Heart right ventricle (tissue), 16 donors: ENCODE measurements around the gene BDKRB1. TPM values are rescaled to one million over a fixed set of nuclear protein-coding genes. Genes with fewer than 3 reads are reported as not detected.
A peak's percentile ranks its signal among the peaks of the same experiment; 100 is the strongest.
"Not testable (repeated sequence)": the region's sequence is repeated elsewhere in the genome, so short reads cannot be mapped to it uniquely, and the experiment has no call there.

Experiments
- ATAC-seq, 8 donors: fragments of 200-7000 bp; cut with Tn5 transposase; one replicate each; pipeline ENCODE4 v1.9.1; 2020; ENCODE audit warnings: mild to moderate bottlenecking in 8 of 8, moderate library complexity in 8 of 8, moderate number of reproducible peaks in 1 of 8
- DNase-seq, 2 donors: peaks; one replicate each; pipeline ENCODE4 v3.0.0-alpha.2; 2020
- H3K27ac ChIP-seq, 10 donors: fragments of 200-600 bp; sonication (generic) in 2 of 10; one replicate each; pipeline versions ENCODE4 v1.5.0 to v1.8.0; 2020 to 2022; ENCODE audit warnings: mild to moderate bottlenecking in 3 of 10
- H3K27me3 ChIP-seq, 7 donors: fragments of 200-600 bp; one replicate each; pipeline ENCODE4 v1.8.0; 2021 to 2022; ENCODE audit warnings: mild to moderate bottlenecking in 2 of 7
- H3K36me3 ChIP-seq, 9 donors: fragments of 200-600 bp; sonication (generic) in 1 of 9; one replicate each; pipeline versions ENCODE4 v1.5.0 to v1.8.0; 2020 to 2022; ENCODE audit warnings: mild to moderate bottlenecking in 2 of 9
- H3K4me1 ChIP-seq, 9 donors: fragments of 200-600 bp; sonication (generic) in 1 of 9; one replicate each; pipeline versions ENCODE4 v1.5.0 to v1.8.0; 2020 to 2022; ENCODE audit warnings: mild to moderate bottlenecking in 4 of 9
- H3K4me3 ChIP-seq, 10 donors: fragments of 200-600 bp; sonication (generic) in 2 of 10; one replicate each; pipeline versions ENCODE4 v1.5.0 to v1.8.0; 2020 to 2022; ENCODE audit warnings: mild to moderate bottlenecking in 7 of 10, moderate library complexity in 2 of 10
- H3K9me3 ChIP-seq, 11 donors: fragments of 200-600 bp in 10 of 11; sonication (generic) in 2 of 11; one replicate each; pipeline versions ENCODE4 v1.5.0 to v1.8.0; 2013 to 2022; ENCODE audit warnings: mild to moderate bottlenecking in 2 of 11, control low read depth in 1 of 11, moderate library complexity in 1 of 11
- WGBS, 2 donors: extraction: QIAGEN DNeasy Blood & Tissue Kit; methylation state at CpG; one replicate each; pipeline ENCODE4 v1.1.7; 2013; ENCODE audit warnings: inconsistent platforms in 1 of 2; 5-methylcytosine and 5-hydroxymethylcytosine counted together
- intact Hi-C, 10 donors: fragments of 100-400 bp; cut with DNase I; formaldehyde crosslinking; loops; one replicate each; pipeline versions ENCODE4 v1.11.1 to v1.14.2; 2022
- polyA plus RNA-seq, 2 donors: library from polyadenylated mRNA; stranded (reverse); fragments of 200-250 nt; gene quantifications; one replicate each; pipeline ENCODE4 v1.2.3, GENCODE V29; 2013
- total RNA-seq, 10 donors: library from RNA; stranded (reverse); fragmentation: NEBNext Ultra II Directional in 3 of 10; extraction: Animal tissue kit (Norgen Biotek cat#: 25700) in 3 of 10; gene quantifications; one replicate each; pipeline versions ENCODE4 v1.2.1 to v1.2.4, GENCODE V29; 2021 to 2023
- TF ChIP-seq, protein P1 (sequence below), 9 donors: fragments of 200-600 bp; sonication (generic) in 2 of 9; IDR thresholded peaks; one replicate each; pipeline versions ENCODE4 v1.5.0 to v1.8.0; 2021 to 2022; ENCODE audit warnings: antibody characterized with exemption in 9 of 9, mild to moderate bottlenecking in 5 of 9, moderate library complexity in 1 of 9
- donor health status: Arrhythmogenic right ventricular cardiomyopathy.
- donor health status: ischemic (EF 13 %, LVEDD 7.1; RV severe dilation, severe dysfunction).
- donor health status: healthy with polysubstance abuse.
- donor health status: DM: no; HTN: yes; CAD: no.
- donor health status: DM: no; HTN: no; CAD: no.
- donor health status: ischemic (EF 25% LVEDD 6.9; RV normal size, moderate dysfunction).
- donor health status: ischemic (EF 25% LVEDD 5.7; RV mildly dilated, moderate dysfunction).
- donor health status: healthy.
- donor health status: DM: yes; HTN: yes; CAD: no.
- donor health status: Ischemic cardiomyopathy.
- donor health status: ischemic (EF 35%, LVEDD 5.7; RV mildly dilated, moderate dysfunction).
- donor health status: nonischemic (EF 11% LVEDD 7.7; RV severe dilation, severe dysfunction).
- donor health status: DM: yes; HTN: yes; CAD: no.
- donor health status: PGD.
- donor health status: ischemic (EF 29% LVEDD 5.4; RV normal size, mild dysfunction).
- donor health status: nonischemic (EF 23%, LVEDD 6.1; RV moderate dilation, normal function).

BDKRB1 gene
- total and polyA plus RNA-seq, 12 donors: 0.09 to 0.66 (median 0.39) TPM; not detected in 9

DNA sequence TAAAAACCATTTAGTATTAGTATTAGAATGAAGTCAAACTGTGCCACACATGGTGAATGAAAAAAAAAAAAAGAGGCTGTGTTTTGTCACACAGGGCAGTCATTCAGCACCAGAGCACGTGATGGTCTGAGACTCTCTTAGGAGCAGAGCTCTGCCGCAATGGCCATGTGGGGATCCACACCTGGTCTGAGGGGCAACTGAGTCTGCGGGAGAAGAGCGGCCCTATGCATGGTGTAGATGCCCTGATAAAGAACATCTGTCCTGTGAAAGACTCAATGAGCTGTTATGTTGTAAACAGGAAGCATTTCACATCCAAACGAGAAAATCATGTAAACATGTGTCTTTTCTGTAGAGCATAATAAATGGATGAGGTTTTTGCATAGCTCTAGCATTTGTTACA is 12.2 kb upstream of the BDKRB1 start:
- TF ChIP-seq, protein P1, sequence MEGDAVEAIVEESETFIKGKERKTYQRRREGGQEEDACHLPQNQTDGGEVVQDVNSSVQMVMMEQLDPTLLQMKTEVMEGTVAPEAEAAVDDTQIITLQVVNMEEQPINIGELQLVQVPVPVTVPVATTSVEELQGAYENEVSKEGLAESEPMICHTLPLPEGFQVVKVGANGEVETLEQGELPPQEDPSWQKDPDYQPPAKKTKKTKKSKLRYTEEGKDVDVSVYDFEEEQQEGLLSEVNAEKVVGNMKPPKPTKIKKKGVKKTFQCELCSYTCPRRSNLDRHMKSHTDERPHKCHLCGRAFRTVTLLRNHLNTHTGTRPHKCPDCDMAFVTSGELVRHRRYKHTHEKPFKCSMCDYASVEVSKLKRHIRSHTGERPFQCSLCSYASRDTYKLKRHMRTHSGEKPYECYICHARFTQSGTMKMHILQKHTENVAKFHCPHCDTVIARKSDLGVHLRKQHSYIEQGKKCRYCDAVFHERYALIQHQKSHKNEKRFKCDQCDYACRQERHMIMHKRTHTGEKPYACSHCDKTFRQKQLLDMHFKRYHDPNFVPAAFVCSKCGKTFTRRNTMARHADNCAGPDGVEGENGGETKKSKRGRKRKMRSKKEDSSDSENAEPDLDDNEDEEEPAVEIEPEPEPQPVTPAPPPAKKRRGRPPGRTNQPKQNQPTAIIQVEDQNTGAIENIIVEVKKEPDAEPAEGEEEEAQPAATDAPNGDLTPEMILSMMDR (IDR thresholded peaks at IDR 0.05): no peak
- Histone ChIP-seq H3K36me3 (no peaks in the 10 kb centered on the region), H3K4me1 (peaks cover 0 to under 1% (median 0%) of the 10 kb centered on the region in 9 donors), H3K4me3 (no peak overlapping the region), H3K27ac (no peak overlapping the region), H3K27me3 (peaks cover 0 to 18% (median 8%) of the 10 kb centered on the region in 7 donors), H3K9me3 (no peaks in the 10 kb centered on the region)
- ATAC-seq: no peak
- DNase-seq: no peak
- intact Hi-C loops: no loop called here
- 52 to 56% methylated on average over 5 of the region's 5 CpGs for WGBS, 2 donors

- ATAC-seq, H3K27ac ChIP-seq, H3K36me3 ChIP-seq, intact Hi-C loops, H3K9me3 ChIP-seq, DNase-seq, H3K4me1 ChIP-seq, H3K27me3 ChIP-seq, H3K4me3 ChIP-seq: not testable (repeated sequence)
- 94% methylated on average over 3 of the region's 3 CpGs for WGBS, 2 donors
Measured at GRCh38 chr14:96245074-96245473, 10.9 kb upstream of the BDKRB1 start.

GRCh38 chr14:96245710-96246538 is 10.1 kb upstream of the BDKRB1 start:
- Histone ChIP-seq H3K27ac (no peak overlapping the region), H3K27me3 (peaks cover 0 to 7% (median 0%) of the 10 kb centered on the region in 7 donors), H3K4me3 (no peak overlapping the region), H3K36me3 (no peaks in the 10 kb centered on the region), H3K9me3 (no peaks in the 10 kb centered on the region), H3K4me1 (peaks cover 0 to 9% (median 0%) of the 10 kb centered on the region in 9 donors)
- ATAC-seq (no peak), DNase-seq (no peak)
- TF ChIP-seq, protein P1 (IDR thresholded peaks at IDR 0.05): no peak
- intact Hi-C loops: no loop called here
- 87 to 88% methylated on average over 3 of the region's 3 CpGs for WGBS, 2 donors

DNA sequence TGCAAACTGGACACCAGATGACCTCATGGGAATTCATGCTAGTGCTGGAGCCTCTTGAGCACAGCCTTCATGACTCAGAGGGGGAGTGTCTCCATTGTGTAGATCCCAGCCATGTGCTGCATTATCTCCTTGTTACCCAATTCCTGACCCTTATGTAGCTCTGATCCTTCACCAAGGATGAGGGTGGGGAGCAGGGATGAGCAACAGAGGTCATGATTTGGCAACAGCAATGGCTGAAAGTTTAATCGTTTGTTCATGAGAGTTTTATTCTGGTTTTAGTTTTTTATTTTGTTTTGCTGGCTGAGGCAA is 9.5 kb upstream of the BDKRB1 start:
- H3K9me3 ChIP-seq: no peaks in the 10 kb centered on the region
- no peak overlapping the region for H3K4me3 ChIP-seq
- TF ChIP-seq, protein P1 (IDR thresholded peaks at IDR 0.05): no peak
- H3K4me1 ChIP-seq: peaks cover 0 to 9% (median 0%) of the 10 kb centered on the region in 9 donors
- intact Hi-C loops: no loop called here
- WGBS, 2 donors: 75 to 78% methylated on average over 1 of the region's 1 CpG
- H3K36me3 ChIP-seq: no peaks in the 10 kb centered on the region
- no peak for DNase-seq
- H3K27ac ChIP-seq: no peak overlapping the region
- peaks cover 0 to 7% (median 0%) of the 10 kb centered on the region in 7 donors for H3K27me3 ChIP-seq
- peak in 1 of 8 donors; percentile 84 for ATAC-seq

DNA sequence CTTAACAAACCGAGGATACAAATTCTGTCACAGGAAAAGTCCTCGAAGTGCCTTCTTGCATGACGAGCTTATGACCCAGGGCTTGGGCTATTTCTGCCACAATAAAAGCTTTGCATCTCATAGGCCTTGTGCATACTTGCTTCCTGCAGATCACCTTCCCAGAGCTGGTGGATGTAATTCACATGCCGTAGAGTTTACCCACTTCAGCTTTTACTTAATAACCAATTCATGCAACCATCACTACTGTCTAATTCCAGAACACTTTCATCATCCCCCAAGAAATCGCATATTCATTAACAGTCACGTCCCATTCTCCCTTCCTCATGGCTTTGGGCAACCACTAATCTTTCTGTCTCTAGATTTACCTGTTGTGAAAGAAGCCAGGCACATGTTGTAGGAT is 9.0 kb upstream of the BDKRB1 start:
- Histone ChIP-seq H3K9me3 (no peaks in the 10 kb centered on the region), H3K27me3 (peaks cover 0 to 9% (median 0%) of the 10 kb centered on the region in 7 donors), H3K27ac (no peak overlapping the region), H3K36me3 (no peaks in the 10 kb centered on the region), H3K4me3 (no peak overlapping the region), H3K4me1 (peaks cover 0 to 9% (median 0%) of the 10 kb centered on the region in 9 donors)
- WGBS, 2 donors: 89 to 92% methylated on average over 6 of the region's 6 CpGs
- no peak for ATAC-seq
- intact Hi-C loops: no loop called here
- DNase-seq: no peak
- TF ChIP-seq, protein P1 (IDR thresholded peaks at IDR 0.05): no peak
